OCI-LY7 (cell line): ENCODE data around the gene RUSF1. TPM values are rescaled to one million over a fixed set of nuclear protein-coding genes. Genes with fewer than 3 reads are reported as not detected.

Source experiments
- BruUV-seq: library from RNA; stranded (reverse); fragments of 400-500 nt; replicated peaks from 2 replicates; lab custom pipeline; 2021; lab: Mats Ljungman, UMichigan
- CTCF ChIA-PET: fragments of 300-600 bp; sonication (Branson Sonifier 250); formaldehyde crosslinking; loops from one replicate; lab custom pipeline; 2022; ENCODE audit warnings: antibody characterized with exemption; ENCODE audit not compliant: unreplicated experiment; lab: Charles Lee
- POLR2A ChIA-PET: fragments of 300-600 bp; sonication (Branson Sonifier 250); formaldehyde crosslinking; loops from one replicate; lab custom pipeline; 2022; ENCODE audit warnings: antibody characterized with exemption; lab: Charles Lee
- DNase-seq: peaks from one replicate; pipeline ENCODE4 v3.0.0-alpha.2; 2015; ENCODE audit warnings: low spot score
- H2AFZ ChIP-seq: fragments of 200-600 bp; sonication (generic), shearing (Covaris generic); 2 replicates; pipeline ENCODE4 v1.6.1; 2014; ENCODE audit warnings: mild to moderate bottlenecking, antibody characterized with exemption, low read length, moderate library complexity
- H3K27ac ChIP-seq: fragments of 200-600 bp; sonication (generic); 2 replicates; pipeline ENCODE4 v1.5.1; 2014; ENCODE audit warnings: mixed run types, low read depth, mild to moderate bottlenecking, moderate library complexity, low read length, inconsistent platforms; ENCODE audit not compliant: poor library complexity, severe bottlenecking
- H3K36me3 ChIP-seq: fragments of 200-600 bp; sonication (generic); 2 replicates; pipeline ENCODE4 v1.6.1; 2014; ENCODE audit warnings: mild to moderate bottlenecking, antibody characterized with exemption, low read length, moderate library complexity, mixed read lengths; ENCODE audit not compliant: insufficient read depth
- H3K4me1 ChIP-seq: fragments of 200-600 bp; sonication (generic); 2 replicates; pipeline ENCODE4 v1.5.1; 2014; ENCODE audit warnings: mild to moderate bottlenecking, low read length; ENCODE audit not compliant: insufficient read depth, poor library complexity, severe bottlenecking
- H3K4me2 ChIP-seq: fragments of 200-600 bp; sonication (generic); 2 replicates; pipeline ENCODE4 v1.6.1; 2014; ENCODE audit warnings: mild to moderate bottlenecking, low read length
- H3K4me3 ChIP-seq: fragments of 200-600 bp; sonication (generic); 2 replicates; pipeline ENCODE4 v1.5.1; 2014; ENCODE audit warnings: mild to moderate bottlenecking, low read depth, low read length; ENCODE audit not compliant: poor library complexity, severe bottlenecking
- H3K79me2 ChIP-seq: fragments of 200-600 bp; sonication (generic); 2 replicates; pipeline ENCODE4 v1.6.1; 2016; ENCODE audit warnings: low read depth, mild to moderate bottlenecking, low read length, moderate library complexity, mixed read lengths; ENCODE audit not compliant: insufficient read depth
- H3K9me2 ChIP-seq: fragments of 200-600 bp; sonication (generic); 2 replicates; pipeline ENCODE4 v1.6.1; 2016; ENCODE audit warnings: mild to moderate bottlenecking, low read length, mixed read lengths; ENCODE audit not compliant: insufficient read depth
- H3K9me3 ChIP-seq: fragments of 200-600 bp; sonication (generic); 2 replicates; pipeline ENCODE4 v1.6.1; 2014; ENCODE audit warnings: mild to moderate bottlenecking, mixed run types, low read length, mixed read lengths
- H4K20me1 ChIP-seq: fragments of 200-600 bp; sonication (generic); 2 replicates; pipeline ENCODE4 v1.6.1; 2014; ENCODE audit warnings: mild to moderate bottlenecking, antibody characterized with exemption, low read length, moderate library complexity, mixed read lengths; ENCODE audit not compliant: insufficient read depth
- CTCF ChIP-seq: fragments of 200-600 bp; sonication (generic); conservative IDR thresholded peaks from 2 replicates; pipeline ENCODE4 v1.5.1; 2014; ENCODE audit warnings: mild to moderate bottlenecking, antibody characterized with exemption, low read length, moderate library complexity, mixed read lengths
- EZH2phosphoT487 ChIP-seq: fragments of 200-600 bp; sonication (generic); IDR thresholded peaks from 2 replicates; pipeline ENCODE4 v1.6.1; 2018; ENCODE audit warnings: low read depth, borderline replicate concordance, mild to moderate bottlenecking, mixed run types, antibody characterized with exemption, low read length, moderate library complexity, mixed read lengths
- intact Hi-C: fragments of 100-400 bp; cut with micrococcal nuclease; formaldehyde crosslinking; loops from one replicate; pipeline ENCODE4 v1.10.0; 2022; ENCODE audit not compliant: unreplicated experiment
- total RNA-seq, 2 experiments: library from RNA; depleted of rRNA in 1 of 2; stranded (reverse); fragments of >200 nt in 1 of 2; shearing (Covaris generic) in 1 of 2; gene quantifications; 2 replicates each; pipeline ENCODE4 v1.2.3, GENCODE V29; 2014 to 2022

RUSF1 gene
- total RNA-seq, 2 experiments from 2014 or later = 28.6 to 40.4 TPM

GRCh38 chr16:31475946-31476302, 32.3 kb downstream of the RUSF1 start:
- CTCF ChIA-PET = no interaction called here
- Histone ChIP-seq H3K27ac (no peak overlapping the region), H3K9me3 (no peaks in the 10 kb centered on the region), H3K79me2 (no peaks in the 10 kb centered on the region), H4K20me1 (no peaks in the 10 kb centered on the region), H3K36me3 (no peaks in the 10 kb centered on the region), H3K4me2 (no peak overlapping the region), H3K4me3 (no peak overlapping the region), H3K4me1 (no peaks in the 10 kb centered on the region), H2AFZ (no peak overlapping the region), H3K9me2 (no peaks in the 10 kb centered on the region)
- intact Hi-C loops = no loop called here
- TF ChIP-seq EZH2phosphoT487 (no peak), CTCF (no peak)
- POLR2A ChIA-PET = no interaction called here
- no peak for DNase-seq
- BruUV-seq = no TSS peak

- Histone ChIP-seq H3K27ac (no peak overlapping the region), H3K36me3 (no peaks in the 10 kb centered on the region), H3K4me1 (no peaks in the 10 kb centered on the region), H4K20me1 (no peaks in the 10 kb centered on the region), H2AFZ (no peak overlapping the region), H3K79me2 (no peaks in the 10 kb centered on the region), H3K4me3 (no peak overlapping the region), H3K9me3 (no peaks in the 10 kb centered on the region), H3K9me2 (no peaks in the 10 kb centered on the region), H3K4me2 (no peak overlapping the region)
- intact Hi-C loops = no loop called here
- CTCF ChIA-PET = no interaction called here
- POLR2A ChIA-PET = no interaction called here
- no peak for TF ChIP-seq EZH2phosphoT487
- no peak for TF ChIP-seq CTCF
- BruUV-seq = no TSS peak
- no peak for DNase-seq
Observed at GRCh38 chr16:31474773-31475738, 33.1 kb downstream of the RUSF1 start.

- TF ChIP-seq CTCF = no peak
- TF ChIP-seq EZH2phosphoT487 = no peak
- Histone ChIP-seq H3K27ac (no peak overlapping the region), H4K20me1 (no peaks in the 10 kb centered on the region), H3K79me2 (no peaks in the 10 kb centered on the region), H3K36me3 (no peaks in the 10 kb centered on the region), H3K4me3 (no peak overlapping the region), H2AFZ (no peak overlapping the region), H3K4me1 (no peaks in the 10 kb centered on the region), H3K4me2 (no peak overlapping the region), H3K9me3 (no peaks in the 10 kb centered on the region), H3K9me2 (no peaks in the 10 kb centered on the region)
- no TSS peak for BruUV-seq
- intact Hi-C loops = no loop called here
- ChIA-PET POLR2A (no interaction called here), CTCF (no interaction called here)
- DNase-seq = no peak
Observed at GRCh38 chr16:31474173-31474714, 33.9 kb downstream of the RUSF1 start.
